H1 (cell line): ENCODE measurements around the gene SPRED1. TPM values are rescaled to one million over a fixed set of nuclear protein-coding genes. Genes with fewer than 3 reads are reported as not detected.

Source experiments
- CTCF ChIA-PET: fragments of 300-600 bp; sonication (Branson Sonifier 250); formaldehyde crosslinking; loops from one replicate; lab custom pipeline; 2021; ENCODE audit not compliant: partially characterized antibody; lab: Charles Lee
- POLR2A ChIA-PET: fragments of 300-600 bp; sonication (Branson Sonifier 250); formaldehyde crosslinking; loops from one replicate; lab custom pipeline; 2021; ENCODE audit warnings: inconsistent platforms; ENCODE audit not compliant: partially characterized antibody; lab: Charles Lee
- DNase-seq, 2 experiments: peaks; one replicate each; pipeline versions ENCODE4 v3.0.0 to v3.0.0-alpha.2; 2010 to 2022; ENCODE audit warnings: low spot score in 2 of 2, low read depth in 1 of 2, mixed read lengths in 1 of 2
- FAIRE-seq: peaks from 2 replicates; lab custom pipeline; 2011; peaks lifted over from hg19 to GRCh38; lab: Jason Lieb, UNC
- H2AFZ ChIP-seq: 2 replicates; pipeline ENCODE4 v1.8.1; 2012; ENCODE audit warnings: low read length, inconsistent platforms
- H2AK5ac ChIP-seq: 2 replicates; pipeline ENCODE4 v1.6.1; 2013; ENCODE audit warnings: low read depth, low read length
- H2BK120ac ChIP-seq: replicated peaks from 2 replicates; pipeline ENCODE3; 2013; ENCODE audit warnings: low read depth, low read length, inconsistent platforms
- H2BK12ac ChIP-seq: 2 replicates; pipeline ENCODE4 v1.6.1; 2013; ENCODE audit warnings: low read depth, low read length
- H2BK15ac ChIP-seq: 2 replicates; pipeline ENCODE4 v1.6.1; 2013; ENCODE audit warnings: low read length
- H2BK20ac ChIP-seq: 2 replicates; pipeline ENCODE4 v1.6.1; 2013; ENCODE audit warnings: low read length
- H2BK5ac ChIP-seq: 2 replicates; pipeline ENCODE4 v1.6.1; 2013; ENCODE audit warnings: low read depth, low read length
- H3K14ac ChIP-seq: 2 replicates; pipeline ENCODE4 v1.6.1; 2013; ENCODE audit warnings: inconsistent platforms; ENCODE audit not compliant: insufficient read length
- H3K18ac ChIP-seq: 2 replicates; pipeline ENCODE4 v1.6.1; 2013; ENCODE audit warnings: low read length; ENCODE audit errors: extremely low read depth
- H3K23ac ChIP-seq: 2 replicates; pipeline ENCODE4 v1.6.1; 2013; ENCODE audit warnings: inconsistent platforms; ENCODE audit not compliant: insufficient read length
- H3K23me2 ChIP-seq: 2 replicates; pipeline ENCODE4 v1.6.1; 2013; ENCODE audit warnings: low read depth, low read length
- H3K27ac ChIP-seq: 2 replicates; pipeline ENCODE4 v1.6.1; 2011; ENCODE audit warnings: low read depth, low read length, inconsistent platforms
- H3K27me3 ChIP-seq, 4 experiments: replicated peaks in 1 of 4; 1 replicate in 1 of 4; 2 replicates in 3 of 4; pipeline versions ENCODE4 v1.6.1 to v1.8.1; 2011 to 2013; ENCODE audit warnings: low read length in 3 of 4, mild to moderate bottlenecking in 3 of 4, inconsistent platforms in 2 of 4, mixed read lengths in 2 of 4, moderate library complexity in 1 of 4; ENCODE audit not compliant: control insufficient read depth in 3 of 4, insufficient read depth in 3 of 4; ENCODE audit errors: extremely low read depth in 1 of 4
- H3K36me3 ChIP-seq, 4 experiments: 2 replicates each; pipeline versions ENCODE4 v1.6.1 to v1.8.1; 2011 to 2013; ENCODE audit warnings: mild to moderate bottlenecking in 4 of 4, low read length in 3 of 4, moderate library complexity in 2 of 4, control low read depth in 1 of 4, inconsistent platforms in 1 of 4; ENCODE audit not compliant: insufficient read depth in 4 of 4, control insufficient read depth in 2 of 4
- H3K4ac ChIP-seq: replicated peaks from 2 replicates; pipeline ENCODE3; 2013; ENCODE audit warnings: low read length, low read depth, mixed read lengths, inconsistent platforms; ENCODE audit not compliant: insufficient read length
- H3K4me1 ChIP-seq, 4 experiments: replicated peaks in 1 of 4; 1 replicate in 1 of 4; 2 replicates in 3 of 4; pipeline versions ENCODE4 v1.6.1 to v1.8.1; 2011 to 2013; ENCODE audit warnings: low read length in 3 of 4, inconsistent platforms in 2 of 4, mixed read lengths in 1 of 4; ENCODE audit not compliant: insufficient read depth in 4 of 4, control insufficient read depth in 3 of 4
- H3K4me2 ChIP-seq, 2 experiments: 2 replicates each; pipeline versions ENCODE4 v1.6.1 to v1.8.1; 2011 to 2013; ENCODE audit warnings: low read depth in 2 of 2, low read length in 2 of 2, control low read depth in 1 of 2, inconsistent platforms in 1 of 2, mild to moderate bottlenecking in 1 of 2; ENCODE audit not compliant: insufficient read depth in 1 of 2
- H3K4me3 ChIP-seq, 4 experiments: fragments of 200-600, 300-600 bp in 1 of 4; sonication (generic), shearing (Covaris generic), sonication (Bioruptor Twin) in 1 of 4; 2 replicates each; pipeline versions ENCODE4 v1.5.1 to v1.8.1; 2011 to 2016; ENCODE audit warnings: low read length in 4 of 4, low read depth in 3 of 4, control low read depth in 2 of 4, inconsistent platforms in 2 of 4, mild to moderate bottlenecking in 2 of 4, mixed read lengths in 1 of 4, moderate library complexity in 1 of 4; ENCODE audit not compliant: insufficient read depth in 2 of 4; ENCODE audit errors: extremely low read depth in 1 of 4
- H3K56ac ChIP-seq: replicated peaks from 2 replicates; pipeline ENCODE3; 2013; ENCODE audit warnings: low read depth, mild to moderate bottlenecking, mixed read lengths, low read length, inconsistent platforms; ENCODE audit not compliant: insufficient read length
- H3K79me1 ChIP-seq: 2 replicates; pipeline ENCODE4 v1.6.1; 2013; ENCODE audit warnings: low read depth, low read length, control low read depth
- H3K79me2 ChIP-seq, 2 experiments: 2 replicates each; pipeline versions ENCODE4 v1.6.1 to v1.8.1; 2012 to 2013; ENCODE audit warnings: low read length in 2 of 2, mild to moderate bottlenecking in 2 of 2, inconsistent platforms in 1 of 2; ENCODE audit not compliant: insufficient read depth in 2 of 2, control insufficient read depth in 1 of 2
- H3K9ac ChIP-seq, 4 experiments: replicated peaks in 1 of 4; 1 replicate in 1 of 4; 2 replicates in 3 of 4; pipeline versions ENCODE4 v1.6.1 to v1.8.1; 2011 to 2013; ENCODE audit warnings: low read depth in 3 of 4, low read length in 3 of 4, control low read depth in 2 of 4, mild to moderate bottlenecking in 2 of 4, moderate library complexity in 2 of 4, inconsistent platforms in 1 of 4; ENCODE audit errors: extremely low read depth in 1 of 4
- H3K9me3 ChIP-seq, 2 experiments: 2 replicates each; pipeline versions ENCODE4 v1.6.1 to v1.8.1; 2012 to 2013; ENCODE audit warnings: mild to moderate bottlenecking in 2 of 2, moderate library complexity in 2 of 2, control low read depth in 1 of 2, inconsistent platforms in 1 of 2, low read depth in 1 of 2, low read length in 1 of 2, mixed read lengths in 1 of 2; ENCODE audit not compliant: insufficient read depth in 2 of 2
- H4K20me1 ChIP-seq, 2 experiments: replicated peaks in 1 of 2; 2 replicates each; pipeline versions ENCODE3 to v1.8.1; 2011 to 2013; ENCODE audit warnings: inconsistent platforms in 2 of 2, low read length in 2 of 2, mild to moderate bottlenecking in 1 of 2; ENCODE audit not compliant: insufficient read depth in 2 of 2, control insufficient read depth in 1 of 2
- H4K5ac ChIP-seq: 2 replicates; pipeline ENCODE4 v1.6.1; 2013; ENCODE audit warnings: low read length, low read depth, mixed read lengths, inconsistent platforms; ENCODE audit not compliant: insufficient read length
- H4K8ac ChIP-seq: 2 replicates; pipeline ENCODE4 v1.8.0; 2013; ENCODE audit warnings: mild to moderate bottlenecking, moderate library complexity, low read length, inconsistent platforms; ENCODE audit not compliant: insufficient read depth; ENCODE audit errors: extremely low read depth
- H4K91ac ChIP-seq: replicated peaks from 2 replicates; pipeline ENCODE3; 2013; ENCODE audit warnings: low read length, mixed read lengths, inconsistent platforms; ENCODE audit not compliant: insufficient read length
- CBX5 ChIP-seq: fragments of 300-800, 300-1000 bp; sonication (generic); IDR thresholded peaks from 2 replicates; pipeline ENCODE4 v1.7.1; 2016; ENCODE audit warnings: antibody characterized with exemption, low read length, low read depth
- EGR1 ChIP-seq: IDR thresholded peaks from 2 replicates; pipeline ENCODE4 v1.6.1; 2011; ENCODE audit warnings: low read depth, low read length, borderline replicate concordance
- EP300 ChIP-seq, 2 experiments: IDR thresholded peaks; 1 replicate in 1 of 2; 2 replicates in 1 of 2; pipeline ENCODE4 v1.6.1; 2011 to 2012; ENCODE audit warnings: low read depth in 2 of 2, low read length in 2 of 2, mild to moderate bottlenecking in 2 of 2, borderline replicate concordance in 1 of 2, inconsistent platforms in 1 of 2, moderate library complexity in 1 of 2
- GABPA ChIP-seq: IDR thresholded peaks from 2 replicates; pipeline ENCODE4 v1.6.1; 2011; ENCODE audit warnings: mild to moderate bottlenecking, low read length, moderate library complexity, borderline replicate concordance; ENCODE audit not compliant: insufficient read depth
- HDAC6 ChIP-seq: IDR thresholded peaks from one replicate; pipeline ENCODE4 v1.7.1; 2012; ENCODE audit warnings: low read depth, mild to moderate bottlenecking, inconsistent platforms, low read length, moderate library complexity
- JUN ChIP-seq: IDR thresholded peaks from 2 replicates; pipeline ENCODE4 v1.6.1; 2011; ENCODE audit warnings: low read depth, mild to moderate bottlenecking, improper control_type of control experiment, low read length
- MAFK ChIP-seq: IDR thresholded peaks from 2 replicates; pipeline ENCODE4 v1.6.1; 2012; ENCODE audit warnings: low read depth, mild to moderate bottlenecking, improper control_type of control experiment, low read length
- PHF8 ChIP-seq: fragments of 200-600 bp; sonication (generic); conservative IDR thresholded peaks from 2 replicates; pipeline ENCODE4 v1.7.1; 2012; ENCODE audit warnings: low read depth, mild to moderate bottlenecking, inconsistent platforms, low read length, moderate library complexity
- RAD21 ChIP-seq, 2 experiments: IDR thresholded peaks in 1 of 2; conservative IDR thresholded peaks in 1 of 2; 2 replicates each; pipeline ENCODE4 v1.6.1; 2011; ENCODE audit warnings: low read depth in 2 of 2, low read length in 2 of 2, improper control_type of control experiment in 1 of 2, inconsistent platforms in 1 of 2, mild to moderate bottlenecking in 1 of 2, moderate library complexity in 1 of 2
- RBBP5 ChIP-seq: IDR thresholded peaks from 2 replicates; pipeline ENCODE4 v1.7.1; 2012; ENCODE audit warnings: low read depth, mild to moderate bottlenecking, inconsistent platforms, low read length, moderate library complexity, borderline replicate concordance
- SP2 ChIP-seq: IDR thresholded peaks from 2 replicates; pipeline ENCODE4 v1.6.1; 2012; ENCODE audit warnings: mild to moderate bottlenecking, low read length, inconsistent platforms
- TAF7 ChIP-seq: optimal IDR thresholded peaks from 2 replicates; pipeline ENCODE3; 2011; ENCODE audit warnings: low read depth, mild to moderate bottlenecking, inconsistent platforms, low read length, moderate library complexity, borderline replicate concordance
- TBP ChIP-seq: IDR thresholded peaks from 2 replicates; pipeline ENCODE4 v1.6.1; 2011; ENCODE audit warnings: low read depth, low read length, improper control_type of control experiment
- ZNF274 ChIP-seq: IDR thresholded peaks from 2 replicates; pipeline ENCODE4 v1.7.0; 2012; ENCODE audit warnings: low read length, borderline replicate concordance; ENCODE audit errors: extremely low read depth
- WGBS, 2 experiments: shearing (Covaris generic) in 1 of 2; methylation state at CpG; one replicate each; pipeline versions ENCODE4 v1.1.6 to v1.1.7; 2013 to 2015; ENCODE audit warnings: low lambda C conversion rate in 2 of 2, mixed read lengths in 2 of 2, inconsistent platforms in 1 of 2, low coverage in 1 of 2, missing lambda C conversion rate in 1 of 2; ENCODE audit not compliant: insufficient replicate concordance in 2 of 2, insufficient coverage in 1 of 2, insufficient read length in 1 of 2; ENCODE audit errors: extremely low coverage in 1 of 2, missing lambda C conversion rate in 1 of 2; 5-methylcytosine and 5-hydroxymethylcytosine counted together
- polyA plus RNA-seq, 7 experiments: library from polyadenylated mRNA; depleted of rRNA in 3 of 7; stranded (reverse) in 5 of 7; unstranded in 2 of 7; fragments of >200 nt in 5 of 7; fragments of 200-250 nt in 2 of 7; gene quantifications; 1 replicate in 5 of 7; 2 replicates in 1 of 7; 4 replicates in 1 of 7; pipeline versions ENCODE4 v1.2.1 to v1.2.3, GENCODE V29; 2011 to 2013; ENCODE audit warnings: missing spikeins in 2 of 7, mixed read lengths in 2 of 7
- total RNA-seq: library from RNA; stranded (reverse); fragmentation: NEBNext Ultra II Directional; extraction: Animal tissue kit (Norgen Biotek cat#: 25700); gene quantifications from 2 replicates; pipeline ENCODE4 v1.2.1, GENCODE V29; 2021

Gene SPRED1
- total and polyA plus RNA-seq, 2 of the 8 experiments (the other 6 are each of a cell fraction or from before 2014, with no cell fraction given) = 5.5 to 30.3 TPM

- H4K20me1 ChIP-seq = peaks cover 20 to 24% of the 10 kb centered on the region in 2 experiments
- no peak for TF ChIP-seq CBX5
- no peak for TF ChIP-seq EGR1
- no peak for TF ChIP-seq SP2
- TF ChIP-seq RBBP5 = no peak
- no peak for TF ChIP-seq MAFK
- no peak for TF ChIP-seq RAD21 (IDR thresholded peaks at IDR 0.05 in 1 of 2, conservative IDR thresholded peaks at IDR 0.05 in 1 of 2; ENCODE audit: low read depth in 2 of 2, low read length in 2 of 2)
- TF ChIP-seq EP300 (IDR thresholded peaks at IDR 0.05; ENCODE audit: borderline replicate concordance in 1 of 2, low read depth in 2 of 2, low read length in 2 of 2) = no peak
- TF ChIP-seq ZNF274 = no peak
- TF ChIP-seq GABPA = no peak
- TF ChIP-seq TBP = no peak
- no peak for TF ChIP-seq JUN
- TF ChIP-seq TAF7 = no peak
- no peak for TF ChIP-seq HDAC6
- no peak for TF ChIP-seq PHF8
Observed at GRCh38 chr15:38271895-38272294, 19.3 kb downstream of the SPRED1 start.

More at GRCh38 chr15:38271895-38272294, 19.3 kb downstream of the SPRED1 start:
- Histone ChIP-seq H3K9me3 (no peaks in the 10 kb centered on the region), H3K27me3 (no peaks in the 10 kb centered on the region), H3K79me2 (peaks cover 15 to 99% of the 10 kb centered on the region in 2 experiments), H3K4me3 (no peak overlapping the region), H3K9ac (no peak overlapping the region), H4K5ac (no peak overlapping the region), H3K4me2 (no peak overlapping the region), H3K18ac (no peak overlapping the region), H3K79me1 (peaks cover 2% of the 10 kb centered on the region; the same call in 1 of the 2 replicates), H3K23ac (no peak overlapping the region), H3K56ac (no peak overlapping the region), H3K36me3 (no peaks in the 10 kb centered on the region; a peak in 1 of 8 replicates), H2BK120ac (no peak overlapping the region), H2BK20ac (no peak overlapping the region), H3K27ac (no peak overlapping the region), H2BK15ac (no peak overlapping the region), H4K8ac (no peak overlapping the region), H3K4ac (no peak overlapping the region), H3K23me2 (no peaks in the 10 kb centered on the region), H2AFZ (no peak overlapping the region), H3K4me1 (no peaks in the 10 kb centered on the region; a peak in 1 of 7 replicates), H2BK5ac (no peak overlapping the region), H4K91ac (no peak overlapping the region), H2AK5ac (no peak overlapping the region), H2BK12ac (no peak overlapping the region), H3K14ac (no peak overlapping the region)
- FAIRE-seq (no peak), DNase-seq (no peak)
- CTCF ChIA-PET = no interaction called here
- POLR2A ChIA-PET = interaction anchor here (3.2 kb wide), 1 partner anchor 20 kb away, joined by 14 read pairs; the partner anchor contains the start of gene SPRED1
- 84% methylated on average over 3 of the region's 3 CpGs; no CpG with 5 or more reads in 1 of the 2 experiments for WGBS, 2 experiments
